Thyroid gland (tissue), 4 donors: ENCODE results near the gene CECR2.

ENCODE experiments used
- CTCF ChIP-seq, 6 experiments: fragments of 200-600 bp in 3 of 6; fragments of 450-650 bp in 3 of 6; sonication (generic) in 3 of 6; IDR thresholded peaks; one replicate each; pipeline ENCODE4 v1.5.1; 2016 to 2019; ENCODE audit warnings: antibody characterized with exemption in 6 of 6, mild to moderate bottlenecking in 2 of 6, inconsistent platforms in 1 of 6, moderate library complexity in 1 of 6
- POLR2A ChIP-seq, 2 donors: fragments of 450-650 bp; IDR thresholded peaks; one replicate each; pipeline ENCODE4 v1.6.1; 2017; ENCODE audit warnings: antibody characterized with exemption in 2 of 2, mild to moderate bottlenecking in 2 of 2, moderate library complexity in 1 of 2

- TF ChIP-seq CTCF (IDR thresholded peaks at IDR 0.05): no peak
- no peak for TF ChIP-seq POLR2A (IDR thresholded peaks at IDR 0.05)
Measured at GRCh38 chr22:17381192-17381913, 12.1 kb downstream of the CECR2 start.
